Heart left ventricle (tissue), 16 donors: ENCODE data around the gene PCLO. TPM values are rescaled to one million over a fixed set of nuclear protein-coding genes. Genes with fewer than 3 reads are reported as not detected.

Source experiments
- ATAC-seq, 4 donors: fragments of 200-7000 bp; cut with Tn5 transposase; one replicate each; pipeline ENCODE4 v1.9.1; 2020 to 2022; ENCODE audit warnings: moderate library complexity in 4 of 4, mild to moderate bottlenecking in 3 of 4, moderate number of reproducible peaks in 1 of 4
- DNase-seq, 5 donors: peaks; one replicate each; pipeline ENCODE4 v3.0.0-alpha.2; 2020
- H3K27ac ChIP-seq, 12 donors: fragments of 200-600 bp; sonication (generic) in 4 of 12; one replicate each; pipeline versions ENCODE4 v1.5.0 to v1.8.0; 2016 to 2022; ENCODE audit warnings: mild to moderate bottlenecking in 2 of 12
- H3K27me3 ChIP-seq, 9 donors: fragments of 200-600 bp; sonication (generic) in 2 of 9; one replicate each; pipeline versions ENCODE4 v1.5.1 to v1.8.0; 2016 to 2022; ENCODE audit warnings: mild to moderate bottlenecking in 3 of 9
- H3K36me3 ChIP-seq, 9 donors: fragments of 200-600 bp; sonication (generic) in 2 of 9; one replicate each; pipeline versions ENCODE4 v1.5.0 to v1.8.0; 2018 to 2022; ENCODE audit warnings: mild to moderate bottlenecking in 2 of 9
- H3K4me1 ChIP-seq, 12 donors: fragments of 200-600 bp; sonication (generic) in 4 of 12; one replicate each; pipeline versions ENCODE4 v1.5.0 to v1.8.0; 2016 to 2022; ENCODE audit warnings: mild to moderate bottlenecking in 3 of 12
- H3K4me3 ChIP-seq, 12 donors: fragments of 200-600 bp; sonication (generic) in 4 of 12; one replicate each; pipeline versions ENCODE4 v1.5.0 to v1.8.0; 2017 to 2022; ENCODE audit warnings: mild to moderate bottlenecking in 9 of 12, moderate library complexity in 4 of 12
- H3K9me3 ChIP-seq, 12 donors: fragments of 200-600 bp; sonication (generic) in 4 of 12; one replicate each; pipeline versions ENCODE4 v1.5.0 to v1.8.0; 2016 to 2022; ENCODE audit warnings: mild to moderate bottlenecking in 1 of 12
- POLR2A ChIP-seq, 2 donors: fragments of 450-650 bp; IDR thresholded peaks; one replicate each; pipeline ENCODE4 v1.6.1; 2017; ENCODE audit warnings: antibody characterized with exemption in 2 of 2, mild to moderate bottlenecking in 2 of 2, moderate library complexity in 2 of 2
- WGBS, 4 donors: extraction: QIAGEN DNeasy Blood & Tissue Kit in 2 of 4; methylation state at CpG; one replicate each; pipeline versions ENCODE4 v1.1.5 to v1.1.7; 2013 to 2018; 5-methylcytosine and 5-hydroxymethylcytosine counted together
- intact Hi-C, 10 donors: fragments of 100-400 bp; cut with DNase I; formaldehyde crosslinking; loops; one replicate each; pipeline versions ENCODE4 v1.11.1 to v1.14.2; 2022
- polyA plus RNA-seq, 2 donors: library from polyadenylated mRNA; stranded (reverse); fragments of 200-250 nt; gene quantifications; one replicate each; pipeline ENCODE4 v1.2.3, GENCODE V29; 2013
- total RNA-seq, 9 donors: library from RNA; depleted of rRNA in 2 of 9; stranded (reverse); fragments of >200 nt in 2 of 9; fragmentation: NEBNext Ultra II Directional in 3 of 9; extraction: Animal tissue kit (Norgen Biotek cat#: 25700) in 3 of 9; gene quantifications; one replicate each; pipeline versions ENCODE4 v1.1.0 to v1.2.4, GENCODE V29; 2016 to 2023
- TF ChIP-seq, protein P1 (sequence below), 12 donors: fragments of 200-600 bp; sonication (generic) in 4 of 12; IDR thresholded peaks; one replicate each; pipeline versions ENCODE4 v1.5.0 to v1.8.0; 2018 to 2022; ENCODE audit warnings: antibody characterized with exemption in 12 of 12, mild to moderate bottlenecking in 5 of 12
- donor health status: ischemic (EF 13 %, LVEDD 7.1; RV severe dilation, severe dysfunction).
- donor health status: healthy with polysubstance abuse.
- donor health status: DM: no; HTN: yes; CAD: no.
- donor health status: DM: no; HTN: no; CAD: no.
- donor health status: ischemic (EF 25% LVEDD 6.9; RV normal size, moderate dysfunction).
- donor health status: ischemic (EF 25% LVEDD 5.7; RV mildly dilated, moderate dysfunction).
- donor health status: healthy.
- donor health status: DM: yes; HTN: yes; CAD: no.
- donor health status: ischemic (EF 35%, LVEDD 5.7; RV mildly dilated, moderate dysfunction).
- donor health status: nonischemic (EF 11% LVEDD 7.7; RV severe dilation, severe dysfunction).
- donor health status: DM: yes; HTN: yes; CAD: no.
- donor health status: PGD.
- donor health status: ischemic (EF 29% LVEDD 5.4; RV normal size, mild dysfunction).
- donor health status: nonischemic (EF 23%, LVEDD 6.1; RV moderate dilation, normal function).

Gene PCLO
- total and polyA plus RNA-seq, 11 donors: 0.21 to 9.3 (median 2.9) TPM

DNA sequence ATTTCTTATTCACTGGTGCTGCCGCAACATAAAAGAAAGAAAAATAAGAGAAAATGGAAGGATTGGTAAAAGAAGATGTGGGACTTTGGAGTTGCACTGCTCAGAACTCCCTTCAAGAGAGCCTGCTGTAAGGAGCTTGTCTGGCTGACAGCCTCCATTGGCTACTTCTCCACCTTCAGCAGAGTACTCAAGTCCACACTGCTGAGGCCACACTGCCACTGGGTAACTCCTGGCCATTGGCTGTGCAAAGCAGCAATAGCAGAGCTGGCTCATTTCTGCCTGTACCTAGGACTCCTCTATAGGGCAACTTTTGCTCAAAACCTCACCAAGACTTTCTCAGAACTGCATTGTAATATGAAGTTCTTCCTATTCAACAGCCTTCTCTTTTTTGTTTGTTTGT lies 38.7 kb upstream of the PCLO start:
- Histone ChIP-seq H3K9me3 (peaks cover 0 to 3% (median 0%) of the 10 kb centered on the region in 12 donors), H3K4me1 (no peaks in the 10 kb centered on the region), H3K27ac (no peak overlapping the region), H3K4me3 (no peak overlapping the region), H3K36me3 (no peaks in the 10 kb centered on the region), H3K27me3 (no peaks in the 10 kb centered on the region)
- TF ChIP-seq, protein P1, sequence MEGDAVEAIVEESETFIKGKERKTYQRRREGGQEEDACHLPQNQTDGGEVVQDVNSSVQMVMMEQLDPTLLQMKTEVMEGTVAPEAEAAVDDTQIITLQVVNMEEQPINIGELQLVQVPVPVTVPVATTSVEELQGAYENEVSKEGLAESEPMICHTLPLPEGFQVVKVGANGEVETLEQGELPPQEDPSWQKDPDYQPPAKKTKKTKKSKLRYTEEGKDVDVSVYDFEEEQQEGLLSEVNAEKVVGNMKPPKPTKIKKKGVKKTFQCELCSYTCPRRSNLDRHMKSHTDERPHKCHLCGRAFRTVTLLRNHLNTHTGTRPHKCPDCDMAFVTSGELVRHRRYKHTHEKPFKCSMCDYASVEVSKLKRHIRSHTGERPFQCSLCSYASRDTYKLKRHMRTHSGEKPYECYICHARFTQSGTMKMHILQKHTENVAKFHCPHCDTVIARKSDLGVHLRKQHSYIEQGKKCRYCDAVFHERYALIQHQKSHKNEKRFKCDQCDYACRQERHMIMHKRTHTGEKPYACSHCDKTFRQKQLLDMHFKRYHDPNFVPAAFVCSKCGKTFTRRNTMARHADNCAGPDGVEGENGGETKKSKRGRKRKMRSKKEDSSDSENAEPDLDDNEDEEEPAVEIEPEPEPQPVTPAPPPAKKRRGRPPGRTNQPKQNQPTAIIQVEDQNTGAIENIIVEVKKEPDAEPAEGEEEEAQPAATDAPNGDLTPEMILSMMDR (IDR thresholded peaks at IDR 0.05): no peak
- no peak for TF ChIP-seq POLR2A (IDR thresholded peaks at IDR 0.05)
- intact Hi-C loops: no loop called here
- DNase-seq (no peak), ATAC-seq (no peak)
- WGBS, 4 donors: 92 to 100% (median 95%) methylated on average over 1 of the region's 1 CpG

DNA sequence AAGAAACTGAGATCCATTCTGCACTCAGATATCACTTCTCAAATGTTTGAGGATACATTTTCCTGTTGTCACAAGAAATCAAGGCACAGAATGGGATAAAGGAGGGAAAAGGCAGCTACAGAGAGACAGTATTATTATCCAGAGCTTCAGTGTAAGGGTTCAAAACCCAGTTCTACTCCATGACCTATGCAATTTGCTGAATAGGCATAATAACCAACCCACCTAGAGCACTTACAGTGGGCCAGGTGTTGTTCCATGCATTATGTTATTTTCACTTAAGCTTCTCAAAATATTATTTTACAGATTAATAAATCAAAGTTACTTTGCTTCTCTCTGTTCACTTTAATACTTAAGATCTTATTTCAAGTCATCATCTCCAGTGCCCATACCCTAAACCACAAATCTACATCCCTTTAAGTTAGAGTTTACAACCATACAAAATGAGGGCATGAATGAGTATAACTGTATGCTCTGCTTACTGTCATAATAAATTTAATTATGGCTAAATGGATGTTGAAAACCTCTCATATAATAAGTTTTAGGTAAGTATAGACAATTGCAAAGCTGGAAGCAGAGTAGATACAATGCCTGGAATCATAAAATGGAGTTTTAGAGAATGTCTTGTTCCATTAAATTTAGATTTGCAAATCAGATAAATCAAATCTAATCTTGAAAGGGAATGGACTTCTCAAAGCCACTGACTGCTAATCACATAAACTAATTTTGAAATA lies 28.1 kb upstream of the PCLO start:
- DNase-seq: no peak
- Histone ChIP-seq H3K9me3 (no peaks in the 10 kb centered on the region), H3K27ac (no peak overlapping the region), H3K4me3 (no peak overlapping the region), H3K27me3 (no peaks in the 10 kb centered on the region), H3K36me3 (no peaks in the 10 kb centered on the region), H3K4me1 (no peaks in the 10 kb centered on the region)
- intact Hi-C loops: no loop called here
- no peak for TF ChIP-seq POLR2A (IDR thresholded peaks at IDR 0.05)
- TF ChIP-seq, protein P1 (IDR thresholded peaks at IDR 0.05): no peak
- ATAC-seq: no peak

DNA sequence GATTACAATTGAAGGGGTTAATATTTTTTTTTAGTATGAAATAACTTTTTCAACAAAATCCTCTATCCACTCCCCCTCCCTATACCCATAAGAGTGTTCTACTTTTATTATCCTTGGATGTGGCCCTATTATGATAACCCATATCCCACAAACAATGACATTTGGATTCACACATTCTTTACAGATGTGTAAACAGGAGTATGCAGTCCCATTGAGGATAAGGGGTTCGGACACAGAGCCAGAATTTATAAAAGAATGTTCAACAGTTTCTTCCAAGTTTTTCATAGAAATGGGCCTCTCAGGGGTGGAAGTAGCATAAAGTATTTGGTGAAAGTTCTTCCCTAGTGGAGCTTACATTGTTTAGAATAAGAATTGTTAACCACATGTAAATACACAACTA lies 16.1 kb upstream of the PCLO start:
- H3K4me3 ChIP-seq: no peak overlapping the region
- H3K4me1 ChIP-seq: no peaks in the 10 kb centered on the region
- no peak for ATAC-seq
- DNase-seq: no peak
- no peaks in the 10 kb centered on the region for H3K36me3 ChIP-seq
- no peak overlapping the region for H3K27ac ChIP-seq
- H3K27me3 ChIP-seq: no peaks in the 10 kb centered on the region
- 35 to 58% (median 46%) methylated on average over 1 of the region's 1 CpG for WGBS, 4 donors
- H3K9me3 ChIP-seq: peaks cover 0 to 26% (median 11%) of the 10 kb centered on the region in 12 donors
- intact Hi-C loops: no loop called here
- TF ChIP-seq POLR2A (IDR thresholded peaks at IDR 0.05): no peak
- TF ChIP-seq, protein P1 (IDR thresholded peaks at IDR 0.05): no peak

DNA sequence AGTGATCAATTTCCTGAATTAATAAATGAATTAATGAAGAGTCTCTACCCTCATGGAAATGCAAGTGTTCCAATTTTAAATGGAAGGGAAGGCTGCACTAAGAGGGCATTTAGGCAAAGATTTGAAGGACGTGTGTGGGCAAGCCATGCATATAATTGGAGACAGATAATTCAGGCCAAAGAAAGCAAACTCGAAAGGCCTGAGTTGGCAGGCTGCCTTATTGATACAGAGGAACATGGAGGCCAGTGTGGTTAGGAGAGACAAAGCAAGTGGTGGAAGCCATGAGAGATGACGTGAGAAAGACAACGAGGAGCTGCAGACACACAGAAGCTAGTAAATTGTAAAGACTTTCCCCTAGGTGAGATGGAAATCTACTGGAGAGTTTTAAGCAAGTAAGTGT lies 15.4 kb upstream of the PCLO start:
- ATAC-seq: no peak
- H3K27me3 ChIP-seq: no peaks in the 10 kb centered on the region
- H3K9me3 ChIP-seq: peaks cover 0 to 19% (median 6%) of the 10 kb centered on the region in 12 donors
- no peak overlapping the region for H3K27ac ChIP-seq
- no peaks in the 10 kb centered on the region for H3K4me1 ChIP-seq
- no peaks in the 10 kb centered on the region for H3K36me3 ChIP-seq
- TF ChIP-seq, protein P1 (IDR thresholded peaks at IDR 0.05): no peak
- TF ChIP-seq POLR2A (IDR thresholded peaks at IDR 0.05): no peak
- no peak for DNase-seq
- intact Hi-C loops: no loop called here
- no peak overlapping the region for H3K4me3 ChIP-seq
- whole genome bisulfite sequencing, 4 donors: 60 to 68% (median 64%) methylated on average over 4 of the region's 4 CpGs
